CD4-positive, CD25-positive, alpha-beta regulatory T cell (primary cell): ENCODE results near the gene ZCCHC10. TPM values are rescaled to one million over a fixed set of nuclear protein-coding genes. Genes with fewer than 3 reads are reported as not detected.
"Not testable (repeated sequence)": the region's sequence is repeated elsewhere in the genome, so short reads cannot be mapped to it uniquely, and the experiment has no call there.

Experiments used
- ATAC-seq, 2 donors: fragments of 150-1000 bp; cut with Tn5 transposase; one replicate each; pipeline ENCODE4 v1.10.0; 2021; ENCODE audit warnings: low read depth in 2 of 2, moderate number of reproducible peaks in 2 of 2, moderate library complexity in 1 of 2
- DNase-seq, 3 donors: peaks; one replicate each; pipeline versions ENCODE4 v3.0.0 to v3.0.0-alpha.2; 2012 to 2022; ENCODE audit warnings: mixed read lengths in 1 of 3
- H3K27ac ChIP-seq: one replicate; pipeline ENCODE4 v1.7.0; 2013; ENCODE audit warnings: mild to moderate bottlenecking, low read length; ENCODE audit not compliant: insufficient read depth, poor library complexity, severe bottlenecking
- H3K27me3 ChIP-seq: one replicate; pipeline ENCODE4 v1.7.0; 2013; ENCODE audit warnings: low read length; ENCODE audit not compliant: control insufficient read depth, insufficient read depth
- H3K36me3 ChIP-seq: one replicate; pipeline ENCODE4 v1.7.0; 2013; ENCODE audit warnings: mild to moderate bottlenecking, low read length, moderate library complexity; ENCODE audit not compliant: control insufficient read depth, insufficient read depth
- H3K4me1 ChIP-seq: 2 replicates; pipeline ENCODE4 v1.7.0; 2013; ENCODE audit warnings: mild to moderate bottlenecking, low read length; ENCODE audit not compliant: insufficient read depth, control insufficient read depth, poor library complexity, severe bottlenecking
- H3K4me3 ChIP-seq: one replicate; pipeline ENCODE4 v1.7.0; 2013; ENCODE audit warnings: low read depth, mild to moderate bottlenecking, low read length, moderate library complexity
- H3K9me3 ChIP-seq, 2 experiments: 1 replicate in 1 of 2; 2 replicates in 1 of 2; pipeline ENCODE4 v1.7.0; 2013; ENCODE audit warnings: low read length in 2 of 2, mild to moderate bottlenecking in 1 of 2, moderate library complexity in 1 of 2; ENCODE audit not compliant: control insufficient read depth in 2 of 2
- H3K27ac Mint-ChIP-seq, 3 donors: one replicate each; pipeline ENCODE4 v1.8.0; 2020 to 2022; ENCODE audit warnings: mild to moderate bottlenecking in 3 of 3, mixed read lengths in 3 of 3, moderate library complexity in 2 of 3
- H3K27me3 Mint-ChIP-seq: one replicate; pipeline ENCODE4 v1.8.0; 2022; ENCODE audit warnings: mild to moderate bottlenecking, mixed read lengths
- H3K36me3 Mint-ChIP-seq: one replicate; pipeline ENCODE4 v1.8.0; 2020; ENCODE audit warnings: mixed read lengths
- H3K4me1 Mint-ChIP-seq, 4 donors: one replicate each; pipeline ENCODE4 v1.8.0; 2020 to 2022; ENCODE audit warnings: mixed read lengths in 4 of 4, mild to moderate bottlenecking in 1 of 4
- H3K4me3 Mint-ChIP-seq, 4 donors: one replicate each; pipeline ENCODE4 v1.8.0; 2020 to 2022; ENCODE audit warnings: mild to moderate bottlenecking in 4 of 4, mixed read lengths in 4 of 4, moderate library complexity in 3 of 4
- H3K9me3 Mint-ChIP-seq, 7 donors: one replicate each; pipeline ENCODE4 v1.8.0; 2020 to 2022; ENCODE audit warnings: mixed read lengths in 7 of 7, mild to moderate bottlenecking in 3 of 7, moderate library complexity in 2 of 7
- polyA plus RNA-seq, 4 donors: library from polyadenylated mRNA; unstranded; fragments of 300-500 nt; fragmentation: Illumina TruSeq; gene quantifications; one replicate each; pipeline ENCODE4 v1.2.3, GENCODE V29; 2021
- total RNA-seq: library from RNA; stranded (reverse); gene quantifications from one replicate; pipeline ENCODE4 v1.2.3, GENCODE V29; 2022

Gene ZCCHC10
- total and polyA plus RNA-seq, 5 donors from 2014 or later, result 20.0 to 54.0 (median 41.3) TPM

DNA sequence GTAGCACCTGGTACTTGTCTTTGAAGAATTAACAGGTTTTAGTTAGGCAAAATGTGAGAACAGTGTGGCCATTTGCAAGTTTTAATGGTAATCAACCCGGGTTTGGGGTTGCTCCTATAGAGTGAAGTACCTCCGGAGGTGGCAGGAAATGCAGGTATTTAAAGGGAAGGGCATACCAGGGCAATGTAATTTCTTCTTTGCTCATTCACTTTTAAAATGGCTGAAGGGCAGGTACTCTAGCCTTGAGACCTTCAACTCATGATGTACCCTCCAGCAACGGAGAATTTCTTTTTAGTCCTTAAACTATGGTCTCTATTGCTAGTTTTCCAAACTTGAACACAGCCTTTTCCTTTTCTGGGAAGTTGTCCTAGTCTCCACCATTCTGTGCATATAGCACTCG is 24.2 kb upstream of the ZCCHC10 start:
- no peaks in the 10 kb centered on the region for H3K9me3 Mint-ChIP-seq
- Histone ChIP-seq H3K4me3 (peak overlapping the region; percentile 90), H3K4me1 (peaks cover 37% of the 10 kb centered on the region), H3K27me3 (no peaks in the 10 kb centered on the region), H3K36me3 (no peaks in the 10 kb centered on the region), H3K27ac (peak overlapping the region; percentile 99), H3K9me3 (no peaks in the 10 kb centered on the region)
- H3K27ac Mint-ChIP-seq, result peak overlapping the region; percentile 100
- peaks cover 11 to 49% (median 30%) of the 10 kb centered on the region in 4 donors for H3K4me1 Mint-ChIP-seq
- H3K4me3 Mint-ChIP-seq, result peak overlapping the region; percentile 93 to 100 (median 98)
- no peak for ATAC-seq
- H3K36me3 Mint-ChIP-seq, result peaks cover 5% of the 10 kb centered on the region
- DNase-seq, result peak in 1 of 3 donors; percentile 58
- H3K27me3 Mint-ChIP-seq, result peaks cover 4% of the 10 kb centered on the region

DNA sequence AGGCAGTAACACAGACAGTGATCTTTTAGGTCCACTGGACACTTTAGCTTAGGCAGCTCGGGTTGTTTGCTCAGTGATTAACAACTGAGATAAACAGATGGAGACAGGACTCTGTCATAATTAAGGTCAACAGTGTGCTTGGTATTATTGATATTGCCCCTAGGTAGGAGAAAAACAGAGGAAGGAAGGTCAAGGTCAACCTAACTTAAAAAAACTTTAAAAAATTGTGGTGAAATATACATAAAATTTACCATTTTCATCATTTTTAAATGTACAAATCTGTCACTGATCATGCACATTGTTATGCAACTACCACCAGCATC is 23.3 kb upstream of the ZCCHC10 start:
- peak overlapping the region in 1 of 3 donors; percentile 44 for H3K27ac Mint-ChIP-seq
- Histone ChIP-seq H3K36me3 (no peaks in the 10 kb centered on the region), H3K4me1 (peaks cover 36% of the 10 kb centered on the region), H3K4me3 (no peak overlapping the region), H3K9me3 (no peaks in the 10 kb centered on the region), H3K27me3 (no peaks in the 10 kb centered on the region), H3K27ac (peak overlapping the region; percentile 99)
- peaks cover 3 to 41% (median 25%) of the 10 kb centered on the region in 4 donors for H3K4me1 Mint-ChIP-seq
- H3K9me3 Mint-ChIP-seq, result no peaks in the 10 kb centered on the region
- peak overlapping the region in 2 of 4 donors; percentile 3 to 75 for H3K4me3 Mint-ChIP-seq
- peaks cover 4% of the 10 kb centered on the region for H3K27me3 Mint-ChIP-seq
- DNase-seq (no peak), ATAC-seq (no peak)
- H3K36me3 Mint-ChIP-seq, result peaks cover under 1% of the 10 kb centered on the region

DNA sequence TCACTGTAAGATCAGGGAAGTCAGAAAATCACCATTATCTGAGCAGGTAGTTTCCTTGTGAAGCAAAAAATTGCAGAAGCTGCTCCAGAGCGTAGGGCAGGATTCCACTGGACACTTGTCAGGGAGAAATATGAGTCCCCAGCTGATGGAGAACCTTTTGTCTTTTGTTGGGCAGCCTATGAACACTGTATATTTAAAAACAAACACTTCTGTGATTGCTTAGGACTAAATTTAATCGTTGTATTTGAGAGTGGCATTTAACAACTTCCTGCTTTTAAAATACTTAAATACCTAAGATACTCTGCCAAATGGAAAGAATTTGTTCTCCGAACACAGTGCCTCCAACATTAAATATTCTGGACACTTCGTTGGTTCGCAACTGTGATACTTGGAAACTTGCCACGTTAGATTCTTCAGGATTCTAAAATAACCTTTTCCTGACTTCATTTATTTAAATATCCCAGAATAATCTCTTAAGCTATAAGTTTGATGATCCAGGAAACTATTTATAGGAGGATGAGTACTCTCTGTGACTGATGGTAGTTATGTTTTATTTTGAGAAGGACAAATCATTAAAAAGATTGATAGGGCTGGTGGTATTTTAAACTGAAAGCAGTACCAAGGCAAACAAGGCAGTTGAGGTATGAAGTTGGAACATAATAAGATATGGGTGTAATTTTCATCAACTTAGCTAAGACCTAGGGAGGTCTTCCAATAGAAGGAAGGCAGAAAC is 22.8 kb upstream of the ZCCHC10 start:
- peak overlapping the region; percentile 99 for H3K27ac ChIP-seq
- Mint-ChIP-seq H3K27me3 (peaks cover 4% of the 10 kb centered on the region), H3K4me1 (peaks cover 0 to 36% (median 19%) of the 10 kb centered on the region in 4 donors), H3K9me3 (no peaks in the 10 kb centered on the region), H3K4me3 (peak overlapping the region in 2 of 4 donors; percentile 3 to 75), H3K27ac (peak overlapping the region in 1 of 3 donors; percentile 44), H3K36me3 (no peaks in the 10 kb centered on the region)
- peaks cover 32% of the 10 kb centered on the region for H3K4me1 ChIP-seq
- no peak overlapping the region for H3K4me3 ChIP-seq
- no peaks in the 10 kb centered on the region for H3K9me3 ChIP-seq
- ATAC-seq (no peak), DNase-seq (no peak)
- H3K36me3 ChIP-seq, result no peaks in the 10 kb centered on the region
- H3K27me3 ChIP-seq, result no peaks in the 10 kb centered on the region

DNA sequence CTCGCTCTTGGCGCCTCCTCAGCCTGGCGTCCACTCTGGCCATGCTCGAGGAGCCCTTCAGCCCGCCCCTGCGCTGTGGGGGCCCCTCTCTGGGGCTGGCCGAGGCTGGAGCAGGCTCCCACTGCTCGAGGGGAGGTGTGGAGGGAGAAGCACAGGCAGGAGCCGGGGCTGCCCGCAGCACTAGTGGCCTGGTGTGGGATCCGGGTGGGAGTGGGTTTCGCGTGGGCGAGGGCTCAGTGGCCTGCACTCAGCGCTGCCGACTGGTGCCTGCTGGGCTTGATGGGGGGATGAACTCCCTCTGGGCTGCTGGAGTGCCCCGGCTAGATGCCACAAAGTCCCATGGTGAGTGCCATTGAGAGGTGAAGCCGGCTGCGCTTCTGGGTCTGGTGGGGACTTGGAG is 21.1 kb upstream of the ZCCHC10 start:
- no peak overlapping the region for H3K27ac Mint-ChIP-seq
- ATAC-seq, result no peak

DNA sequence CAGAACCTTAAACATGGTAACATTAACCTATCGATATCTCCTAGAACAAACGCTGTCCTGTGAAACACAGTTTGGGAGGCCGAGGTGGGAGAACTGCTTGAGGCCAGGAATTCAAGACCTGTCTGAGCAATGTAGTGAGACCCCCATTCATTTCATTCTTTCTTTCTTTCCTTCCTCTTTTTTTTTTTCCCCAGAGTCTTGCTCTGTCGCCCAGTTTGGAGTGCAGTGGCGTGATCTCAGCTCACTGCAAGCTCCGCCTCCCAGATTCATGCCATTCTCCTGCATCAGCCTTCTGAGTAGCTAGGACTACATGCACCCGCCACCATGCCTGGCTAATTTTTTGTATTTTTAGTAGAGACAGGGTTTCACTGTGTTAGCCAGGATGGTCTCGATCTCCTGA is 20.2 kb upstream of the ZCCHC10 start:
- H3K27me3 Mint-ChIP-seq, result peaks cover 12% of the 10 kb centered on the region
- H3K9me3 Mint-ChIP-seq, H3K4me3 Mint-ChIP-seq, H3K9me3 ChIP-seq, H3K36me3 ChIP-seq, DNase-seq, ATAC-seq, H3K27ac ChIP-seq, H3K4me3 ChIP-seq, H3K27ac Mint-ChIP-seq, H3K27me3 ChIP-seq, H3K36me3 Mint-ChIP-seq: not testable (repeated sequence)
- H3K4me1 Mint-ChIP-seq, result peaks cover 0 to 20% (median 14%) of the 10 kb centered on the region in 4 donors
- H3K4me1 ChIP-seq, result peaks cover 13% of the 10 kb centered on the region

More for the DNA sequence above, 21.1 kb upstream of the ZCCHC10 start:
- DNase-seq, result no peak
- no peaks in the 10 kb centered on the region for H3K9me3 ChIP-seq
- H3K4me3 ChIP-seq, result no peak overlapping the region
- no peaks in the 10 kb centered on the region for H3K36me3 Mint-ChIP-seq
- no peaks in the 10 kb centered on the region for H3K27me3 ChIP-seq
- H3K27ac ChIP-seq, result no peak overlapping the region
- H3K27me3 Mint-ChIP-seq, result peaks cover 9% of the 10 kb centered on the region
- H3K4me1 ChIP-seq, result peaks cover 15% of the 10 kb centered on the region
- peaks cover 0 to 23% (median 17%) of the 10 kb centered on the region in 4 donors for H3K4me1 Mint-ChIP-seq
- H3K36me3 ChIP-seq, result no peaks in the 10 kb centered on the region
- peaks cover 0 to 2% (median 0%) of the 10 kb centered on the region in 7 donors for H3K9me3 Mint-ChIP-seq
- H3K4me3 Mint-ChIP-seq, result no peak overlapping the region

DNA sequence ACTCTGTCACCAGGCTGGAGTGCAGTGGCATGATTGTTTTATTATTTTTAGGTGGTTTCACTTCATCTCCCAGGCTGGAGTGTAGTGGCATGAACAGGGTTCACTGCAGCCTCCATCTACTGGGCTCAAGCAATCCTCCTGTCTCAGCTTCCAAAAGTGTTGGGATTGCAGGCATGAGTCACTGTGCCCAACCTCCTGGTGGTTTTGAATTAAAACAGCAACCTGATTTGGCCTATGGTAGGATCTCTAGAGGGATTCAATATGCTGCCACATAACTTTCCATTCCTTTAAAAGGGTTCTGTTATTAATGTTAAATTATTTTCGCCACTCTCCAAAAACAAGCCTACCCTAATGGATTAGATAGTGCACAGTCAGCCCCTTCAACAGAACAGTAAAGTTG is 15.6 kb upstream of the ZCCHC10 start:
- no peak overlapping the region for H3K27ac ChIP-seq
- Mint-ChIP-seq H3K27ac (no peak overlapping the region), H3K9me3 (peaks cover 0 to 2% (median 0%) of the 10 kb centered on the region in 7 donors), H3K27me3 (peaks cover 8% of the 10 kb centered on the region), H3K36me3 (no peaks in the 10 kb centered on the region), H3K4me3 (no peak overlapping the region), H3K4me1 (peaks cover 0 to 5% (median 2%) of the 10 kb centered on the region in 4 donors)
- no peak for DNase-seq
- H3K27me3 ChIP-seq, result no peaks in the 10 kb centered on the region
- H3K4me3 ChIP-seq, result no peak overlapping the region
- ATAC-seq, result no peak
- H3K36me3 ChIP-seq, result no peaks in the 10 kb centered on the region
- no peaks in the 10 kb centered on the region for H3K4me1 ChIP-seq
- no peaks in the 10 kb centered on the region for H3K9me3 ChIP-seq

DNA sequence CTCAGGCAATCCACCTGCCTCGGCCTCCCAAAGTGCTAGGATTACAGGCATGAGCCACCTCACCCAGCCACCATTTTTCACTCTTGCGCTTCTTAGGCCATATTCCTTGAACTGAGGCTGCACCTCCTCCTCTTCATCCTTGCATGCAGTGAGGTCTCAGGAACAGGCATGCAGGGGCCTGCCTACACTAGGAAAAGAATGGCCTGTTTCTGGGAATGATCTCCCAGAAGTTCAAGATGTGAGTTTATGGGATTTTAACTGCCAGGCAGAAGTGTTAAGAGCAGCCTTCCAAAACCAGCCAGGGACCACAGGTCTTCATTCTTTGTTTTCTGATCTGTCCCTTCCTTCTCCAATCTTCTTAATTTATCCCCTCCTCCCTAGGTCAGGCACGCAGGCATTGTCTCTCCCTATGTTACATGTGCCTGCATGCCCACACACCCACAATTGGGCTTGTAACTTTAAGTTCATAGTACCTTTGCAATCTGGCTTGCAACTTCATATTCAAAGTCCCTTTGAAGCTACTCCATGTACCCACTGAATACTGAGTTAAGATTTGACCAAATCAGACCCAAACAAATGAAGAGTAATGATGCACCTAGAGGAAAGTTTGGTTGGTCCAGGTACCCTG is 14.9 kb upstream of the ZCCHC10 start:
- ATAC-seq, result no peak
- H3K27me3 ChIP-seq, result no peaks in the 10 kb centered on the region
- no peaks in the 10 kb centered on the region for H3K4me1 ChIP-seq
- Mint-ChIP-seq H3K27ac (no peak overlapping the region), H3K4me3 (no peak overlapping the region), H3K36me3 (no peaks in the 10 kb centered on the region), H3K4me1 (peaks cover 0 to 5% (median 2%) of the 10 kb centered on the region in 4 donors), H3K27me3 (peaks cover 11% of the 10 kb centered on the region), H3K9me3 (peaks cover 0 to 2% (median 0%) of the 10 kb centered on the region in 7 donors)
- H3K9me3 ChIP-seq, result no peaks in the 10 kb centered on the region
- DNase-seq, result no peak
- H3K4me3 ChIP-seq, result no peak overlapping the region
- no peaks in the 10 kb centered on the region for H3K36me3 ChIP-seq
- no peak overlapping the region for H3K27ac ChIP-seq

DNA sequence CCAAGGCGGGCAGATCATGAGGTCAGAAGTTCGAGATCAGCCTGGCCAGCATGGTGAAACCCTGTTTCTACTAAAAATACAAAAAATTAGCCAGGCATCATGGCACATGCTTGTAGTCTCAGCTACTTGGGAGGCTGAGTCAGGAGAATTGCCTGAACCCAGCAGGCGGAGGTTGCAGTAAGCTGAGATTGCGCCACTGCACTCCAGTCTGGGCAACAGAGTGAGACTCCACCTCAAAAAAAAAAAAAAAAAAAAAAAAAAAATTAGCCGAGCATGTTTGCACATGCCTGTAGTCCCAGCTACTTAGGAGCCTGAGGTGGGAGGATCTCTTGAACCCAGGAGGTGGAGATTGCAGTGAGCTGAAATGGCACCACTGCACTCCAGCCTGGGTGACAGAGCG is 10.3 kb upstream of the ZCCHC10 start:
- H3K36me3 Mint-ChIP-seq, H3K9me3 Mint-ChIP-seq, H3K4me3 Mint-ChIP-seq, H3K27me3 ChIP-seq, ATAC-seq, H3K36me3 ChIP-seq, H3K9me3 ChIP-seq, H3K4me3 ChIP-seq, DNase-seq, H3K27ac Mint-ChIP-seq, H3K4me1 Mint-ChIP-seq, H3K4me1 ChIP-seq, H3K27ac ChIP-seq: not testable (repeated sequence)
- peaks cover 11% of the 10 kb centered on the region for H3K27me3 Mint-ChIP-seq
